Uterus (tissue), 2 donors: Measurements from ENCODE around the gene SLC6A19.

Experiments used
- CTCF ChIP-seq, 4 experiments: fragments of 200-600 bp in 2 of 4; fragments of 450-650 bp in 2 of 4; sonication (generic) in 2 of 4; IDR thresholded peaks; one replicate each; pipeline ENCODE4 v1.5.1; 2016 to 2019; ENCODE audit warnings: antibody characterized with exemption in 4 of 4, mild to moderate bottlenecking in 2 of 4, moderate library complexity in 1 of 4
- POLR2A ChIP-seq, 2 donors: fragments of 450-650 bp; IDR thresholded peaks; one replicate each; pipeline ENCODE4 v1.6.1; 2016; ENCODE audit warnings: antibody characterized with exemption in 2 of 2, mild to moderate bottlenecking in 1 of 2, moderate library complexity in 1 of 2

- TF ChIP-seq POLR2A (IDR thresholded peaks at IDR 0.05) (no peak), CTCF (IDR thresholded peaks at IDR 0.05) (no peak)
These were observed 10.3 kb downstream of the SLC6A19 start for GRCh38 chr5:1211701-1212100.
